Activated CD8-positive, alpha-beta T cell treated with anti-CD3 and anti-CD28 coated beads, Interleukin-2, amount 10 ng/mL, durations not matched to agents 7 days and 5 days (primary cell): ENCODE measurements around the gene RAB27A. TPM values are rescaled to one million over a fixed set of nuclear protein-coding genes. Genes with fewer than 3 reads are reported as not detected.
"Not testable (repeated sequence)": the region's sequence is repeated elsewhere in the genome, so short reads cannot be mapped to it uniquely, and the experiment has no call there.

Experiments
- ATAC-seq: fragments of 150-1000 bp; cut with Tn5 transposase; one replicate; pipeline ENCODE4 v1.10.0; 2021; ENCODE audit warnings: moderate library complexity
- CTCF ChIA-PET: fragments of 350-600 bp; sonication (Branson Sonifier 250); formaldehyde crosslinking; loops from one replicate; lab custom pipeline; 2021; ENCODE audit warnings: antibody characterized with exemption; lab: Charles Lee
- POLR2A ChIA-PET: fragments of 350-600 bp; sonication (Branson Sonifier 250); formaldehyde crosslinking; loops from one replicate; lab custom pipeline; 2021; ENCODE audit warnings: antibody characterized with exemption; lab: Charles Lee
- DNase-seq: peaks from one replicate; pipeline ENCODE4 v3.0.0-alpha.2; 2020
- H3K27ac Mint-ChIP-seq: one replicate; pipeline ENCODE4 v1.8.0; 2021; ENCODE audit warnings: mild to moderate bottlenecking, mixed read lengths
- H3K27me3 Mint-ChIP-seq: one replicate; pipeline ENCODE4 v1.8.0; 2021; ENCODE audit warnings: low read depth, mixed read lengths
- H3K36me3 Mint-ChIP-seq: one replicate; pipeline ENCODE4 v1.8.0; 2021; ENCODE audit warnings: low read depth, mixed read lengths
- H3K4me1 Mint-ChIP-seq: one replicate; pipeline ENCODE4 v1.8.0; 2021; ENCODE audit warnings: low read depth, mixed read lengths
- H3K4me3 Mint-ChIP-seq: one replicate; pipeline ENCODE4 v1.8.0; 2021; ENCODE audit warnings: mild to moderate bottlenecking, mixed read lengths
- H3K9me3 Mint-ChIP-seq: one replicate; pipeline ENCODE4 v1.8.0; 2022; ENCODE audit warnings: mixed read lengths; ENCODE audit not compliant: insufficient read depth
- total RNA-seq, 2 experiments: library from RNA; stranded (reverse); gene quantifications; one replicate each; pipeline ENCODE4 v1.2.3, GENCODE V29; 2021

The RAB27A gene
- total RNA-seq, 2 experiments from 2014 or later, result 102 to 105 TPM

GRCh38 chr15:55260562-55261131, 29.0 kb downstream of the RAB27A start:
- no peak overlapping the region for H3K27ac Mint-ChIP-seq

GRCh38 chr15:55257938-55258337, 31.7 kb downstream of the RAB27A start:
- Mint-ChIP-seq H3K27ac (peak overlapping the region; percentile 92), H3K4me3 (no peak overlapping the region), H3K9me3 (no peaks in the 10 kb centered on the region), H3K27me3 (no peaks in the 10 kb centered on the region), H3K4me1 (peaks cover 71% of the 10 kb centered on the region), H3K36me3 (peaks cover 57% of the 10 kb centered on the region)
- ChIA-PET POLR2A (interaction anchor here (0.6 to 1.7 kb wide), 2 partner anchors 19 to 329 kb away, joined by 3 to 7 read pairs; no protein-coding TSS in a partner anchor), CTCF (interaction anchor here (0.9 to 2.3 kb wide), 6 partner anchors 8 to 28 kb away, joined by 3 to 12 read pairs (median 4); no protein-coding TSS in a partner anchor)
- no peak for DNase-seq
- ATAC-seq, result peak; percentile 28

More at GRCh38 chr15:55260562-55261131, 29.0 kb downstream of the RAB27A start:
- ChIA-PET POLR2A (no interaction called here), CTCF (no interaction called here)
- Mint-ChIP-seq H3K36me3 (peaks cover 71% of the 10 kb centered on the region), H3K4me3 (no peak overlapping the region), H3K4me1 (peaks cover 65% of the 10 kb centered on the region), H3K27me3 (no peaks in the 10 kb centered on the region), H3K9me3 (no peaks in the 10 kb centered on the region)
- no peak for ATAC-seq
- no peak for DNase-seq

- ChIA-PET POLR2A (interaction anchor here (0.6 to 3.4 kb wide), 3 partner anchors 9 to 330 kb away, joined by 3 to 26 read pairs (median 7); no protein-coding TSS in a partner anchor), CTCF (interaction anchor here (0.9 to 2.3 kb wide), 10 partner anchors 9 to 39 kb away, joined by 3 to 12 read pairs (median 4); no protein-coding TSS in a partner anchor)
- H3K36me3 Mint-ChIP-seq, result peaks cover 56% of the 10 kb centered on the region
- no peaks in the 10 kb centered on the region for H3K9me3 Mint-ChIP-seq
- H3K27me3 Mint-ChIP-seq, result no peaks in the 10 kb centered on the region
- H3K4me3 Mint-ChIP-seq, result no peak overlapping the region
- ATAC-seq, result no peak
- peaks cover 75% of the 10 kb centered on the region for H3K4me1 Mint-ChIP-seq
- DNase-seq, result no peak
- peak overlapping the region; percentile 92 for H3K27ac Mint-ChIP-seq
These were observed 32.5 kb downstream of the RAB27A start for GRCh38 chr15:55257012-55257670.

- Mint-ChIP-seq H3K27me3 (no peaks in the 10 kb centered on the region), H3K9me3 (no peaks in the 10 kb centered on the region), H3K36me3 (peaks cover 60% of the 10 kb centered on the region), H3K4me1 (peaks cover 80% of the 10 kb centered on the region), H3K27ac (peak overlapping the region; percentile 92), H3K4me3 (peak overlapping the region; percentile 78)
- ChIA-PET POLR2A (interaction anchor here (0.6 to 3.4 kb wide), 5 partner anchors 8 to 34 kb away, joined by 3 to 26 read pairs (median 4); no protein-coding TSS in a partner anchor), CTCF (interaction anchor here (1.2 to 2.3 kb wide), 10 partner anchors 10 to 38 kb away, joined by 3 to 12 read pairs (median 4); no protein-coding TSS in a partner anchor)
- DNase-seq (no peak), ATAC-seq (peak; percentile 7)
These were observed 33.2 kb downstream of the RAB27A start for GRCh38 chr15:55256281-55257011.

GRCh38 chr15:55255714-55256113, 33.9 kb downstream of the RAB27A start:
- Mint-ChIP-seq H3K36me3 (peaks cover 65% of the 10 kb centered on the region), H3K4me1 (peaks cover 86% of the 10 kb centered on the region), H3K27ac (peak overlapping the region; percentile 92), H3K9me3 (no peaks in the 10 kb centered on the region), H3K4me3 (peak overlapping the region; percentile 78), H3K27me3 (no peaks in the 10 kb centered on the region)
- peak; percentile 69 for ATAC-seq
- peak; percentile 53 for DNase-seq
- ChIA-PET CTCF (interaction anchor here (1.0 to 1.9 kb wide), 9 partner anchors 9 to 59 kb away, joined by 3 to 7 read pairs (median 4); partner anchors contain the start of gene RSL24D1), POLR2A (interaction anchor here (1.0 to 3.4 kb wide), 3 partner anchors 9 to 34 kb away, joined by 3 to 26 read pairs (median 3); no protein-coding TSS in a partner anchor)

GRCh38 chr15:55254916-55255679, 34.5 kb downstream of the RAB27A start:
- no peaks in the 10 kb centered on the region for H3K9me3 Mint-ChIP-seq
- peaks cover 87% of the 10 kb centered on the region for H3K4me1 Mint-ChIP-seq
- DNase-seq, result no peak
- H3K27me3 Mint-ChIP-seq, result no peaks in the 10 kb centered on the region
- peak overlapping the region; percentile 78 for H3K4me3 Mint-ChIP-seq
- ChIA-PET POLR2A (interaction anchor here (1.0 to 3.4 kb wide), 3 partner anchors 9 to 33 kb away, joined by 3 to 26 read pairs (median 3); no protein-coding TSS in a partner anchor), CTCF (interaction anchor here (1.0 to 2.5 kb wide), 7 partner anchors 9 to 58 kb away, joined by 3 to 7 read pairs (median 5); partner anchors contain the start of gene RSL24D1)
- H3K27ac Mint-ChIP-seq, result peak overlapping the region; percentile 92
- peaks cover 62% of the 10 kb centered on the region for H3K36me3 Mint-ChIP-seq
- peak; percentile 28 for ATAC-seq

- ATAC-seq (peak; percentile 12), DNase-seq (no peak)
- H3K9me3 Mint-ChIP-seq, result no peaks in the 10 kb centered on the region
- peaks cover 89% of the 10 kb centered on the region for H3K4me1 Mint-ChIP-seq
- peak overlapping the region; percentile 2 for H3K4me3 Mint-ChIP-seq
- POLR2A ChIA-PET, result interaction anchor here (3.4 kb wide), 1 partner anchor 13 kb away, joined by 26 read pairs; no protein-coding TSS in a partner anchor
- H3K36me3 Mint-ChIP-seq, result peaks cover 63% of the 10 kb centered on the region
- peak overlapping the region; percentile 64 for H3K27ac Mint-ChIP-seq
- CTCF ChIA-PET, result interaction anchor here (2.5 kb wide), 1 partner anchor 24 kb away, joined by 6 read pairs; no protein-coding TSS in a partner anchor
- no peaks in the 10 kb centered on the region for H3K27me3 Mint-ChIP-seq
These were observed 36.0 kb downstream of the RAB27A start for GRCh38 chr15:55253580-55253979.

GRCh38 chr15:55252201-55252600, 37.4 kb downstream of the RAB27A start:
- peaks cover 68% of the 10 kb centered on the region for H3K36me3 Mint-ChIP-seq
- H3K27ac Mint-ChIP-seq, result peak overlapping the region; percentile 31
- DNase-seq, H3K4me3 Mint-ChIP-seq, H3K9me3 Mint-ChIP-seq, ATAC-seq, H3K27me3 Mint-ChIP-seq: not testable (repeated sequence)
- H3K4me1 Mint-ChIP-seq, result peaks cover 88% of the 10 kb centered on the region
- ChIA-PET CTCF (interaction anchor here (1.4 to 2.8 kb wide), 4 partner anchors 17 to 39 kb away, joined by 4 to 9 read pairs (median 6); no protein-coding TSS in a partner anchor), POLR2A (interaction anchor here (1.6 to 2.3 kb wide), 2 partner anchors 15 to 25 kb away, joined by 5 to 14 read pairs; no protein-coding TSS in a partner anchor)

- H3K4me3 Mint-ChIP-seq, result peak overlapping the region; percentile 55
- ATAC-seq (peak; percentile 42), DNase-seq (no peak)
- no peaks in the 10 kb centered on the region for H3K27me3 Mint-ChIP-seq
- ChIA-PET POLR2A (interaction anchor here (0.8 to 2.3 kb wide), 6 partner anchors 16 to 32 kb away, joined by 3 to 14 read pairs (median 6); no protein-coding TSS in a partner anchor), CTCF (interaction anchor here (1.0 to 2.8 kb wide), 12 partner anchors 11 to 40 kb away, joined by 3 to 17 read pairs (median 6); no protein-coding TSS in a partner anchor)
- H3K36me3 Mint-ChIP-seq, result peaks cover 67% of the 10 kb centered on the region
- H3K9me3 Mint-ChIP-seq, result no peaks in the 10 kb centered on the region
- peak overlapping the region; percentile 90 for H3K27ac Mint-ChIP-seq
- peaks cover 83% of the 10 kb centered on the region for H3K4me1 Mint-ChIP-seq
These were observed 38.7 kb downstream of the RAB27A start for GRCh38 chr15:55250941-55251340.

- ATAC-seq (no peak), DNase-seq (no peak)
- H3K36me3 Mint-ChIP-seq, result peaks cover 61% of the 10 kb centered on the region
- CTCF ChIA-PET, result interaction anchor here (1.0 to 2.8 kb wide), 12 partner anchors 10 to 40 kb away, joined by 3 to 17 read pairs (median 6); no protein-coding TSS in a partner anchor
- no peaks in the 10 kb centered on the region for H3K9me3 Mint-ChIP-seq
- peaks cover 77% of the 10 kb centered on the region for H3K4me1 Mint-ChIP-seq
- peak overlapping the region; percentile 90 for H3K27ac Mint-ChIP-seq
- POLR2A ChIA-PET, result interaction anchor here (0.8 to 2.3 kb wide), 5 partner anchors 17 to 32 kb away, joined by 3 to 14 read pairs (median 6); no protein-coding TSS in a partner anchor
- no peak overlapping the region for H3K4me3 Mint-ChIP-seq
- no peaks in the 10 kb centered on the region for H3K27me3 Mint-ChIP-seq
These were observed 39.2 kb downstream of the RAB27A start for GRCh38 chr15:55250392-55250791.
